GM12801 (cell line): ENCODE measurements around the gene ZNF735.

ENCODE experiments used
- TF ChIP-seq, protein P1 (sequence below): IDR thresholded peaks from one replicate; pipeline ENCODE4 v1.5.1; 2011; ENCODE audit warnings: control low read depth; ENCODE audit not compliant: insufficient read length; ENCODE audit errors: extremely low read depth

Gene ZNF735

DNA sequence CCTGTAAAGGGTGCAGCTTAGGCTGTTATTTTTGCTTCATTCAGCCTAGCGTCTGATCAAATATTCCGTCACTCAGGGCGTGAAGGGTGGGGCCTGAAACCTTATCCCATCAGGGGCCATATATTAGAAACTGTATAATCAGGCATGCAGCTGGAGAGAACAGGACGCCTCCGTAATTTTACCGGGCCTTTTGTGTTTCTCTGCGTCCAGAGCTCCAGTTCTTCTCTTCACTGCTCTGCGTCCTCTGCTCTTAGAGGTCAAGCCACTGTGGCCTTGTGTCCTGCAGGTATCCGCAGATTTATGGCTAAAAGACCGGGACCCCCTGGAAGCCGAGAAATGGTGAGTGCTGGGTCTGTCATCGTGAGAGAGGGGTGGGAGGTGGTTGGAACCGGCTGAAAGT lies at the start of gene ZNF735:
Gene ZNF735 (plus strand): TSS at position 301 of the 400 bp plus-strand sequence. CDS start 0 bp downstream, at position 301.
- TF ChIP-seq, protein P1, sequence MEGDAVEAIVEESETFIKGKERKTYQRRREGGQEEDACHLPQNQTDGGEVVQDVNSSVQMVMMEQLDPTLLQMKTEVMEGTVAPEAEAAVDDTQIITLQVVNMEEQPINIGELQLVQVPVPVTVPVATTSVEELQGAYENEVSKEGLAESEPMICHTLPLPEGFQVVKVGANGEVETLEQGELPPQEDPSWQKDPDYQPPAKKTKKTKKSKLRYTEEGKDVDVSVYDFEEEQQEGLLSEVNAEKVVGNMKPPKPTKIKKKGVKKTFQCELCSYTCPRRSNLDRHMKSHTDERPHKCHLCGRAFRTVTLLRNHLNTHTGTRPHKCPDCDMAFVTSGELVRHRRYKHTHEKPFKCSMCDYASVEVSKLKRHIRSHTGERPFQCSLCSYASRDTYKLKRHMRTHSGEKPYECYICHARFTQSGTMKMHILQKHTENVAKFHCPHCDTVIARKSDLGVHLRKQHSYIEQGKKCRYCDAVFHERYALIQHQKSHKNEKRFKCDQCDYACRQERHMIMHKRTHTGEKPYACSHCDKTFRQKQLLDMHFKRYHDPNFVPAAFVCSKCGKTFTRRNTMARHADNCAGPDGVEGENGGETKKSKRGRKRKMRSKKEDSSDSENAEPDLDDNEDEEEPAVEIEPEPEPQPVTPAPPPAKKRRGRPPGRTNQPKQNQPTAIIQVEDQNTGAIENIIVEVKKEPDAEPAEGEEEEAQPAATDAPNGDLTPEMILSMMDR: no peak

DNA sequence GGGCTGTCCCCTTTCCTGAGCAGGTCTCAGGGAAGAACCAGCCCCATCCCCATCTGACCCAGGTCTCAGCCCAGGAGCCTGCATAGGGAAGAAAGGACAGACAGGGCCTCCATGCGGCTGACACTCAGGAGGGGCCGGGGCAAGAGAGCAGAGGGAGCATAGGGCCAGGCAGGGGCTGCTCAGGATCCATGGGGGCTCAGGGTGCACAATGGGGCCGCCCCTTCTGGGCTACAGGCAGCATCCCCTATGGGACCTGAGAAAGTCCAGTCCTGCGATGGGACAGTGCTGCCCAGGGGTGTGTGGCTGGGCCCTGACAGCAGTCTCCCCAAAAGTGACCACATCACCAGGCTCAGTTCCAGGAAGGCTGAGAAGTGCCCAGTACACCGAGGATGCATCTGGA lies 32.7 kb upstream of the ZNF735 start:
- TF ChIP-seq, protein P1: no peak

DNA sequence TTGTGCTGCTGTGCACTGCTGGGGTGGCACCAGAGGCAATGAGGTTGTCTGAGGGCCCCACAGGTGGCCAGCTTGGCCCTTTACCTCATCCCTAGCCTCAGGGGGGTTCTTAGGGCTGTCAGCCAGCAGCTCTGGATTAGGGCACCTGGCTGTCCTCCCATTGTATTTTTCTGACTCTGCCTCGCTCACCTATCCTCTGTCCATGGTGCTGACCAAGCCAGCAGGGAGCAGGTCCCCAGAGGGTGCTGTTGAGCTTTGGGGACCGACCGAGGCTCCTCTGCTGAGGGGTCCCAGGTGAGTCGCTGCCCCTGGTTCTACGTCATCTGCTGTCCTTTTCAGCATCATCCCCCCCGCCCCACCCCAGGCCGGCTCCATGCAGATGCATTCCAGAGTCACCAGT lies 32.1 kb upstream of the ZNF735 start:
- TF ChIP-seq, protein P1: no peak

DNA sequence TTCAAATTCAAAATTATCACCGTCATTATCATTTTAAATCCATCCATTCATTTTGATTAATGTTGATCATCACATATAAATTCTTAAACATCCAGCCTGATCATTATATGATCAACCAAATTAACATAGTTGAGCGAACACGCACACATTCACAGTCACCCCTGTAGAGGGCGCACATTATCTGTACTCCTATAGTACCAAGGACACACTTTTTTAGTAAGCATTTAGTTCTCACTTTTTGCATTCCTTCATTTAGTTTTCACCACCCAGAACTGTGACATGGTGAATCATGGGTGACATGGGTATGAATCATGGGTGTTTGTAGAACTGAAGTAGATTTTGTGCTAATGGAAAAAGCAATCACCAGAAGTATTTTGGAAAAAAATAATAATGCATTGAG lies 26.0 kb upstream of the ZNF735 start:
- TF ChIP-seq, protein P1: no peak

DNA sequence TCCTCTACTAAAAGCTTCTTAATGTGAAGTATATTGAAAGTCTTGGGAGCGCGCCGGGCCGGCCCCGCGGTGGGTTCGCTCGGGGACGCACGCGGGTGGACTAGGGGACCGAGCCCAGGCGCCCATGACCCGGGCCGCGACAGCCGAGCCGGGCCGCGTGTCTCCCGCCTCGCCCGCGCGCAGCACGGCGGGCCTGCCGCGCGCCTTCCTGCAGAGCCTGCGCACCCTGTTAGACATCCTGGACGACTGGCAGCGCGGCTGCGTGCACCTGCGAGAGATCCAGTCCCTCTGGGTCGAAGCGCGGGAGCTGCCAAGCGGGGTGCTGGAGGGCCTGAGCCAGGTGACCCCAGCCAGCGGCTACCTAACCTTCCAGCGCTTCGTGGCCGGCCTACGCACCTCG lies 25.4 kb upstream of the ZNF735 start:
- TF ChIP-seq, protein P1: no peak

DNA sequence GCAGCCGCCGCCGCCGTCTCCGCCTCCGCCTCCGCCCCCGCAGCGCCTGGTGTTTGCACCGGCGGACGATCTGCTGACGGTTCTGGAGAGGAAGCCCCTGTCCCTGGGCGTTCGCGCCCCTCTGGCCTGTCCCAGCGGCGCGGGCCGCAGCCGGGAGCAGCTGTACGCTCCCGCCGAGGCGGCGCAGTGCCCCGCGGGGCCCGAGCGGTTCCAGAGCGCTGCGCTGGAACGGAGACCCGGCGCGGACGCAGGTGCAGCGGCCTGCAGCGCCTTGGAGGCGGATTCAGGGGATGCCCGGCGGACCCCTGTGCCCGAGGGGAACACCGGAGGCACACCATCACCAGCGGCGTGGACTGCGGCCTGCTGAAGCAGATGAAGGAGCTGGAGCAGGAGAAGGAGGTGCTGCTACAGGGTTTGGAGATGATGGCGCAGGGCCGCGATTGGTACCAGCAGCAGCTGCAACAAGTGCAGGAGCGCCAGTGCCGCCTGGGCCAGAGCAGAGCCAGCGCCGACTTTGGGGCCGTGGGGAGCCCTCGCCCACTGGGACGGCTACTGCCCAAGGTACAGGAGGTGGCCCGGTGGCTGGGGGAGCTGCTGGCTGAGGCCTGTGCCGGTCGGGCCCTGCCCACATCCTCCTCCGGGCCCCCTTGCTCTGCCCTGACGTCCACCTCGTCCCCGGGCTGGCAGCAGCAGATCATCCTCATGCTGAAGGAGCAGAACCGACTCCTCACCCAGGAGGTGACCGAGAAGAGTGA lies 24.8 kb upstream of the ZNF735 start:
- TF ChIP-seq, protein P1: no peak

DNA sequence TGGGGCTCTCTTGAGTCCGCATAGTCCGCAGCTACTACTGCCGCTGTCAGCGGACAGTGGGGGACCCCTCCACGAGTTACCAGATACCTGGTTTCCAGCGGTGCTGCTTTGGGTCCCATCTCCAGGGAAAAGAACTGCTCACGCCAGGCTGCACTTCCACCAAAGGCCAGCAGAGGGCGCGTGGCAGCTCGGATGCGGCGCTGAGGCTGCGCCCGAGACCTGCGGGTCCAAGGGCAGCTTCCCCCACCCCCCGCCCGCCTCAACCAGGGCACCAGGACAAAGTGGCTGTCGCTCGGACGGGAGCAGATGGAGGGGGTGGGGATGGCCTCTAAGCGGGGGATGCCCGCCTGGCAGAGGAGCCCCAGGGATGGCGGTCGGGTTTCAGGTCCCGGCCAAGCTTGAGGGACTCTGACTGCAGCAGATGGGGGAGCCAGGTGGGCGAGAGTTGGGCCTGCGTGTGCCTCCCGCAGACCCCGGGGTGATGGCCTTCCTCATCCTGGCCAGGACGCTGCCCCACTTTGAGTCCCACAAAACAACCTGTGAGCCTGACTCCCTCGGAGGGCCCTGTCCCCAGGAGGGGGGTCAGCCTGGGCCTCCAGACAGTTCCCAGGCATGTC lies 23.8 kb upstream of the ZNF735 start:
- TF ChIP-seq, protein P1: no peak
